Daoy (cell line): Measurements from ENCODE around the gene ARIH2. TPM values are rescaled to one million over a fixed set of nuclear protein-coding genes. Genes with fewer than 3 reads are reported as not detected.

Experiments
- DNase-seq: peaks from one replicate; pipeline ENCODE4 v3.0.0-alpha.2; 2015; ENCODE audit warnings: low read depth
- total RNA-seq: library from RNA; depleted of rRNA; stranded (reverse); fragments of >200 nt; shearing (Covaris generic); gene quantifications from 2 replicates; pipeline ENCODE4 v1.2.3, GENCODE V29; 2014

The ARIH2 gene
- total RNA-seq, 1 experiment from 2014 or later = 84.5 TPM

GRCh38 chr3:49019941-49020329 is 101.3 kb downstream of the ARIH2 start:
- DNase-seq = no peak

- DNase-seq = no peak
These were observed 101.9 kb downstream of the ARIH2 start for GRCh38 chr3:49020330-49021212.

- DNase-seq = peak; percentile 98
These were observed 102.7 kb downstream of the ARIH2 start for GRCh38 chr3:49021213-49021812.

GRCh38 chr3:49021813-49022687 is 103.4 kb downstream of the ARIH2 start, which contains the start of gene NDUFAF3:
NDUFAF3 (plus strand) TSS chr3:49022121; CDS start chr3:49022145, 24 bp downstream.
- DNase-seq = peak; percentile 94

- DNase-seq = no peak
These were observed 104.1 kb downstream of the ARIH2 start for GRCh38 chr3:49022688-49023171.

- DNase-seq = no peak
These were observed 105.1 kb downstream of the ARIH2 start for GRCh38 chr3:49023775-49024174.

GRCh38 chr3:49024449-49024848 is 105.8 kb downstream of the ARIH2 start:
- no peak for DNase-seq

- DNase-seq = no peak
These were observed 106.6 kb downstream of the ARIH2 start for GRCh38 chr3:49025005-49025792.

GRCh38 chr3:49025793-49026520 is 107.3 kb downstream of the ARIH2 start:
- no peak for DNase-seq

- no peak for DNase-seq
These were observed 107.9 kb downstream of the ARIH2 start for GRCh38 chr3:49026536-49026935.

GRCh38 chr3:49027634-49028033 is 109.0 kb downstream of the ARIH2 start:
- no peak for DNase-seq

GRCh38 chr3:49028298-49028672 is 109.6 kb downstream of the ARIH2 start:
- DNase-seq = no peak

- DNase-seq = peak; percentile 92
These were observed 110.3 kb downstream of the ARIH2 start, which contains the start of gene IMPDH2 for GRCh38 chr3:49028673-49029562. IMPDH2 (minus strand) TSS chr3:49029398; CDS start chr3:49029350, 48 bp downstream.

GRCh38 chr3:49029563-49029884 is 110.9 kb downstream of the ARIH2 start:
- DNase-seq = no peak

GRCh38 chr3:49030321-49030720 is 111.7 kb downstream of the ARIH2 start:
- no peak for DNase-seq

- DNase-seq = no peak
These were observed 114.1 kb downstream of the ARIH2 start for GRCh38 chr3:49032646-49033304.

GRCh38 chr3:49034650-49035049 is 116.0 kb downstream of the ARIH2 start:
- no peak for DNase-seq

- no peak for DNase-seq
These were observed 116.6 kb downstream of the ARIH2 start for GRCh38 chr3:49035281-49035680.
